Testis (tissue), 3 donors: ENCODE data around the gene CROCC. TPM values are rescaled to one million over a fixed set of nuclear protein-coding genes. Genes with fewer than 3 reads are reported as not detected.
"Not testable (repeated sequence)": the region's sequence is repeated elsewhere in the genome, so short reads cannot be mapped to it uniquely, and the experiment has no call there.

Experiments
- DNase-seq: peaks from one replicate; pipeline ENCODE4 v3.0.0-alpha.2; 2019
- H3K27ac ChIP-seq, 2 donors: fragments of 200-600 bp; sonication (generic); one replicate each; pipeline ENCODE4 v1.5.1; 2019
- H3K27me3 ChIP-seq: fragments of 200-600 bp; sonication (generic); one replicate; pipeline ENCODE4 v1.5.1; 2019
- H3K36me3 ChIP-seq: fragments of 200-600 bp; sonication (generic); one replicate; pipeline ENCODE4 v1.5.1; 2017; ENCODE audit warnings: low read depth; ENCODE audit errors: missing control alignments
- H3K4me1 ChIP-seq: fragments of 200-600 bp; sonication (generic); one replicate; pipeline ENCODE4 v1.5.1; 2019
- H3K4me3 ChIP-seq, 2 donors: fragments of 200-600 bp; sonication (generic); one replicate each; pipeline ENCODE4 v1.5.1; 2017 to 2019
- H3K9me3 ChIP-seq: fragments of 200-600 bp; sonication (generic); one replicate; pipeline ENCODE4 v1.5.1; 2017
- CTCF ChIP-seq, 3 experiments: fragments of 450-650 bp in 2 of 3; fragments of 200-600 bp in 1 of 3; sonication (generic) in 1 of 3; IDR thresholded peaks; one replicate each; pipeline ENCODE4 v1.5.1; 2016 to 2019; ENCODE audit warnings: antibody characterized with exemption in 3 of 3, mild to moderate bottlenecking in 2 of 3, moderate library complexity in 1 of 3
- POLR2A ChIP-seq: fragments of 450-650 bp; IDR thresholded peaks from one replicate; pipeline ENCODE4 v1.6.1; 2017; ENCODE audit warnings: antibody characterized with exemption, mild to moderate bottlenecking, moderate library complexity
- WGBS, 2 donors: methylation state at CpG; one replicate each; pipeline ENCODE4 v1.1.5; 2018; 5-methylcytosine and 5-hydroxymethylcytosine counted together
- intact Hi-C: fragments of 100-400 bp; cut with DNase I; formaldehyde crosslinking; loops from one replicate; pipeline ENCODE4 v1.15.1; 2023; ENCODE audit warnings: low total_unique reads
- polyA plus RNA-seq: library from polyadenylated mRNA; stranded (reverse); fragments of 350-450 nt; fragmentation: Illumina TruSeq; extraction: RNeasy Lipid Tissue Mini Kit (QIAGEN cat#74804); gene quantifications from one replicate; pipeline ENCODE4 v1.2.3, GENCODE V29; 2014; ENCODE audit warnings: low read depth, low replicate concordance; ENCODE audit not compliant: insufficient read depth
- total RNA-seq, 2 donors: library from RNA; depleted of rRNA; stranded (reverse); fragments of >200 nt; gene quantifications; one replicate each; pipeline ENCODE4 v1.2.3, GENCODE V29; 2016

The CROCC gene
- total and polyA plus RNA-seq, 3 donors from 2014 or later, result 18.8 to 49.2 (median 49.1) TPM

DNA sequence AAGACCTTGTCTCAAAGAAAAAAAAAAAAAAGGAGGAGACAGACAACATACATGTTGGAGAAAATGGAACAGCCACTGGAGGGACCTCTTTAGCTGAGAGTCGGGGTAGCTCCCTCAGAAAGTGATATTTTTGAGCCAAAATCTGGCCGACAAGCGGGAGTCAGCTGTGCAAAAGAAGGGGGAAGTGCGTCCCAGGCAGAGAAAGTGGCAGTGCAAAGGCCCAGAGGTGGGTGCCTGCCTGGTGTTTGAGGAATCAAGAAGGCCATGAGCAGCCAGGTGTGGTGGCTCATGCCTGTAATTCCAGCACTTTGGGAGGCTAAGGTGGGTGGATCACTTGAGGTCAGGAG lies 6.1 kb upstream of the CROCC start:
- intact Hi-C loops, result no loop called here
- Histone ChIP-seq H3K36me3 (no peaks in the 10 kb centered on the region), H3K27me3 (no peaks in the 10 kb centered on the region), H3K4me1 (peaks cover 19% of the 10 kb centered on the region), H3K27ac (no peak overlapping the region), H3K4me3 (no peak overlapping the region), H3K9me3 (no peaks in the 10 kb centered on the region)
- 65 to 73% methylated on average over 4 of the region's 4 CpGs for WGBS, 2 donors
- no peak for DNase-seq
- no peak for TF ChIP-seq CTCF (IDR thresholded peaks at IDR 0.05)
- TF ChIP-seq POLR2A, result no peak

DNA sequence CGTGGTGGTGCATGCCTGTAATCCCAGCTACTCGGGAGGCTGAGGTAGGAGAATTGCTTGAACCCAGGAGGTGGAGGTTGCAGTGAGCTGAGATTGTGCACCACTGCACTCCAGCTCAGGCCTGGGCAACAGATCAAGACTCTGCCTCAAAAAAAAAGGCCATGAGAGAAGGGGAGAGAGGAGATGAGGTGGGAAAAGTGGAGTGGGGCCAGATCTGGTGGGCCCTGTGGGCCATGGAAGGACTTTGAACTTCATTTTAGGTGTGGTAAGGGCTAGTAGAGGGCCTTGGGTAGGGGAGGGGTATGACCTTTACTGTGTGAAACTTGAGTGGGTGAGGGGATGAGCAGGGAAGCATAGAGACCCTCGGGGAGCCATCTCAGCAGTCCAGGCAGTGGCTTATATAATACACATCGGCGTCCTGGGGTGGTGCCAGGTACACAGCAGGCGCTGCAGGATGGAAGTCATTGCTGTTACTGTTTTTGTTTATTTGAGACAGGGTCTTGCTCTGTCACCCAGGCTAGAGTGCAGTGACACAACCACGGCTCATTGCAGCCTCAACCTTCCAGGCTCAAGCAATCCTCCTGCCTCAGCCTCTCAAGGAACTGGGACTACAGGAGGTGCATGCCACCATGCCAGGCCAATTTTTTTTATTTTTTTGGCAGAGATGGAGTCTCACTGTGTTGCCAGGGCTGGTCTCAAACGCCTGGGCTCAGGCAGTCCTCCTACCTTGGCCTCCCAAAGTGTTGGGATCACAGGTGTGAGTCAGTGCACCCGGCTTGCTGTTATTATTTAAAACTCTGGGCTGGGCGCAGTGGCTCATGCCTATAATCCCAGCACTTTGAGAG lies 5.5 kb upstream of the CROCC start:
- H3K27me3 ChIP-seq, H3K36me3 ChIP-seq, H3K4me3 ChIP-seq, DNase-seq, H3K27ac ChIP-seq, H3K9me3 ChIP-seq, intact Hi-C loops: not testable (repeated sequence)
- WGBS, 2 donors, result 77 to 80% methylated on average over 10 of the region's 10 CpGs
- peaks cover 19% of the 10 kb centered on the region for H3K4me1 ChIP-seq

- Histone ChIP-seq H3K36me3 (no peaks in the 10 kb centered on the region), H3K9me3 (no peaks in the 10 kb centered on the region), H3K4me1 (peaks cover 13% of the 10 kb centered on the region), H3K27me3 (no peaks in the 10 kb centered on the region), H3K4me3 (no peak overlapping the region), H3K27ac (no peak overlapping the region)
- no peak for TF ChIP-seq POLR2A
- no peak for TF ChIP-seq CTCF (IDR thresholded peaks at IDR 0.05)
- no peak for DNase-seq
- intact Hi-C loops, result no loop called here
- 68 to 73% methylated on average over 3 of the region's 3 CpGs for WGBS, 2 donors
Measured at GRCh38 chr1:16918371-16918770, 3.4 kb upstream of the CROCC start.

GRCh38 chr1:16918936-16919665 lies 2.6 kb upstream of the CROCC start:
- intact Hi-C loops, H3K4me3 ChIP-seq, H3K4me1 ChIP-seq, H3K27ac ChIP-seq, H3K9me3 ChIP-seq, H3K27me3 ChIP-seq, H3K36me3 ChIP-seq, DNase-seq: not testable (repeated sequence)
- WGBS, 2 donors, result 84 to 87% methylated on average over 15 of the region's 15 CpGs

DNA sequence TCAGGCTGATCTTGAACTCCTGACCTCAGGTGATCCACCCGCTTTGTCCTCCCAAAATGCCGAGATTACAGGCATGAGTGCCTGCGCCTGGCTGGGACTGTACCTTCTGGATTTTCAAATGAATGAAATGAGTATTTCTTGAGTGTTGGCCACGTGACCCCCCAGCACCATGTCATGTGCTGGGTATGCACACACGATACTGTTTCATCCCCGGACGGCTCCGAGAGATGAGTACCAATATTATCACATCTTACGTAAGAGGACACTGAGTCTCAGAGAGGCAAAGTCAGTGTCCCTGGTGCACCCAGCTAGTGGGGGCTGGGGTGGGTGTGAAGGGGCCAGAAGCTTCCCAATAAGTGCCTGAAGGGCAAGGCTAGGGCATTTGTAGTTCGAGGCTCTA lies 780 bp upstream of the CROCC start:
- no peak overlapping the region for H3K4me3 ChIP-seq
- 87% methylated on average over 10 of the region's 10 CpGs for whole genome bisulfite sequencing, 2 donors
- no peaks in the 10 kb centered on the region for H3K9me3 ChIP-seq
- no peaks in the 10 kb centered on the region for H3K27me3 ChIP-seq
- no peak for DNase-seq
- H3K36me3 ChIP-seq, result no peaks in the 10 kb centered on the region
- H3K4me1 ChIP-seq, result no peaks in the 10 kb centered on the region
- no peak for TF ChIP-seq CTCF (IDR thresholded peaks at IDR 0.05)
- TF ChIP-seq POLR2A, result no peak
- no peak overlapping the region for H3K27ac ChIP-seq
- intact Hi-C loops, result no loop called here
